ENCODE data around the gene LRGUK. TPM values are rescaled to one million over a fixed set of nuclear protein-coding genes. Genes with fewer than 3 reads are reported as not detected.

The LRGUK gene
- polyA plus RNA-seq, 5 donors, result 1.9 to 2.5 (median 2.2) TPM

DNA sequence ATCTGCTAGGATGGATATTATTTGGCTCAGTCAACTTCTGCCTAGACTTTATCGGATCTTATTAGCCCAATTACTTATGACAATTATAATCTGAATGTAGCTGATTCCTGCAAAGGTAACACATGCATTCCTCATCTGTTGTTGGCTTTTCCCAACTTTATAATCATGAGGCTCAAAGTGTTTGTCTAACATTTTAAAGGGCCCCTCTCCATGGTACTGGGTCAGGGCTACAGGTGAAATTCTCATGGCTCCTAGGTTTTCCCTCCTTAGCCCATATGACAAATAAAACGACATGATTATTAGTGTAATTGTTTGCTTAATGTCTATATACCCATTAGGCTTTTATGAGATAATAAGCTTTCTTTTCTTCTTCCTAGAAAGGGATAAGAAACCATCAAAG lies 4.2 kb upstream of the LRGUK start:
- DNase-seq, result no peak

GRCh38 chr7:134126146-134126545 lies 994 bp upstream of the LRGUK start:
- no peak for DNase-seq

DNA sequence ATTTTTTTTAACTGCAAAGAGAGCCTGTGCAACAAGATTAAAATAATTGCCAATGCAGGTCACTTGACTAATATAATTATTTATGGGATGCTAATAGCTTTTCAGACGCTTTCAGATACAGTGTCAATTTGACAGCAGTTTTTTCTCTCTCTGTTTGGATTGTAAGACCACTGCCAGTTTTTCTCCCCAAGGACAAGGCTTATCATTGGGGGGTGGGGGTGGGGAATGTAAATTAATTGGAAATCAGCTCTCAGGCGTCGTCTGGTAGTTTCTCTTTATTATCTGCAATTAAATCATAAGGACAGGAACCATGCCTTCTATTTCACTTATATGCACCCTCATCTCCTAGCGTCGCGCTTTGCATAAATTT lies 559 bp upstream of the LRGUK start:
- DNase-seq, result no peak

DNA sequence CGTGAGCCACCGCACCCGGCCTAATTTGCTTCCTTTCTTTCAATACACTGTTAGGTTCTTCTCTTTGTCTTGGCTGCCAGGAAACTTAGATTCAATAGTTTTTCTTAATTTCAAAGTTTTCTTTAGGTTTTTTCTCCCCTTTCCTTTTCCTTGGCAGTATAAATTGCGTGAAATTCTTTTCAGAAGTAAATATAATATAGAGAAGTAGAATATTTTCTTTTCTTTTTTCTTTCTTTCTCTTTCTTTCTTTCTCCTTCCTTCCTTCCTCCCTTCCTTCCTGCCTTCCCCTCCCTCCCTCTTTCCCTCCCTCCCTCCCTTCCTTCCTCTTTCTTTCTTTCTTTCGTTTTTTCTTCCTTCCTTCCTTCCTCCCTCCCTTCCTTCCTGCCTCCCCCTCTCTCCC lies 1.7 kb downstream of the LRGUK start:
- no peak for DNase-seq

GRCh38 chr7:134129856-134130523 lies 2.9 kb downstream of the LRGUK start:
- DNase-seq, result no peak

DNA sequence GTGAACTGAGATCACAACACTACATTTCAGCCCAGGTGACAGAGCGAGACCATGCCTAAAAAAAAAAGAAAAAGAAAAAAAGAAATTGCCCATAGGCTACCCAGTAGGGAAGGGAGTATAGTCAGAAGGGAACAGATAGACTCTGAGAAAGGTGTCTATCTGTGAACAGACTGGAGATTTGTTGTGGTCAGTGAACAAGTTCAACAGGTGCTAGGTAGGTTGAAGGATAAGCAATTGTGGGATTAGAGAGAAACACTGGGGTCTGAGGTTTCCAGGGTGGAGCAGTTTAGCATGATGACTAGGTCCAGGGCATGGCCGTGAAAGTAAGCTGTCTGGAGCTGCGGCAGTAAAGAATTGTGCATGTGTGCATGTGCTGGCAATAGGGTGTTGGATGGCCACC lies 6.9 kb downstream of the LRGUK start:
- no peak for DNase-seq

DNA sequence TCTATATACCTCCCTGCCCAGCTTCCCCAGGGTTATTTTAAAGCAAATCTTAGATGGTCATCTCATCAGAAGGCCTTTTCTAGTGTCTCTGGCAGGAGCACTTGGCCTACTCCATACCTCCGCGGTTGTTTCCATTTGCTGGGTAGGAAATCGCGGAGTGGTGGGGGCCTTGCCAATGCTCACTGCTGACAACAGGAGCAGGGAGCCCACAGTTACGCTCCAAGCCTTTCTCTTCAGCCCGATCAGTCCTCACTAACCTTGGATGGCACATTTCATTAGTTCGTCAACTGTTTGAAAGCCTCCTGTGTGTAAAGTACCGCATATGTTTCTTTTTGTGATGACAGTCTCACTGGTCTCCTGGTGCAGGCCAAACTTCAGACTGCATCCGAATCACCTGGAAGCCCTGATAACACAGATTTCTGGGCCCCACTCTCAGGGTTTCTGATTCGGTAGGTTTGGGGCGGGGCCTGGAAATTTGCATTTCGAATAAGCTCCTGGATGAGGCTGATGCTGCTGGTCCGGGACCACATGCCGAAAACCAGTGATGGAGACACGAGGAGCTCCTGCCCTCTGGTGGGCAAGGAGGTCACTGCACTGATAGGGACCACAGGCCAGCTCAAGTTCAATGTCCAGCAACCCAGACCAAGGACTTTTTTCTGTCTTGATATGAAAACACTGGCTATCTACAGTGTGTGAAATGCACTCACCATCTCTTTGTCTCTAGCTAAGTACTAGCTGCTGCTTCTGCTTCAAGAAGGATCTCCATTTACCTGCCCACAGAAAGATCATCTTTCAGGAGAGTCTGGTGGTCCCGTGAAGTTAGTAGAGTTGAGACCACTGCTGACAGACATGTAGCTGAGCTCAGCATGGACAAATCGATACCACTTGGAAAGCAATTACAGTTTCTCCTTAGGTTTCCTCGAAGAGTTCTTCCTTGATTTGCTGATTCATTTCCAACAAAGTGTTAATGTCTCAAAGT lies 14.0 kb downstream of the LRGUK start:
- peak in 1 of 2 donors; percentile 50 for DNase-seq

DNA sequence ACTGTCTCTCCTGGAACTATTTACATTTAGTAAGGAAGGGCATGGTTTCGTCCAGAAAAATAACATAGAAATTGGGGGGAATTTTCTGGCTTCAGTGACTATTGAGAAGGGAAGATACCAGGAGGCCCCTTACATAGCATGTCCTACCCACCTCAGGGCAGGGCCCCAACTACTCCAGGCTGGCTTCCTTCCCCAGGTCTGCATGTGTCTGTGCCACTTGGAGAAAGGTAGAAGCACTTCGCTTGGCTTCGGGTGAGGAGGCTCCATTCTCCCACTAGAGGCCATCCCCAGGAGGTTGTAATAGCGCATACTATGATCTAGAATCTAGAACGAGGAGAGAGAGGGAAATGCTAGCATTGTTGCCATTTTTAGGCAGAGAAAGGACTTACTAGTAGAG lies 14.7 kb downstream of the LRGUK start:
- DNase-seq, result no peak

- no peak for DNase-seq
Measured at GRCh38 chr7:134153493-134154136, 26.5 kb downstream of the LRGUK start.

DNA sequence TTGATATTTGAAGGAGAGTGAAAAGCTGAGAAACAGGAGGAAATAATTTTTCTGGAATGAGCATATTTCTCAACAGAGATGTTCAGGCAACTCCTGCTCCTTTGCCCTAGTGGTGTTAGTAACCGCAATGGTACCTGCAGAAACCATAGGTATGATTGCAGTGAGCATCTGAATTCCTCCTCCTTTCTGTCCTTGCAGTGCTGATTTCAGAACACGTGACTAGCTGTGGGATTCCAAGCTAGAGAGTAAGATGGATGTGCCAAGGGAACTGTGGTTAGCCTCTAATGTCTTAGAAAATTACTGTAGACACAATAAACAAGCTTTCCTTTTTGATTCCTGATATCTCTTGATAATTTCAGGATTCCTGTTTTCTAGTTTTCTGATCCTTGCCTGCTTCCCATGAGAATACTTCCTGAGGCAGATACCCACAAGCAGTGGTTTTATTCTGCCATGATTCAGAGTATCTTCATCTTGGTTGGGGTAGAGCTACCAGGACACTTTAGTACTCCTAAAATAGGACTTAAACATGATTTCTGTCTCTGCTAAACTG lies 27.5 kb downstream of the LRGUK start:
- DNase-seq, result no peak

DNA sequence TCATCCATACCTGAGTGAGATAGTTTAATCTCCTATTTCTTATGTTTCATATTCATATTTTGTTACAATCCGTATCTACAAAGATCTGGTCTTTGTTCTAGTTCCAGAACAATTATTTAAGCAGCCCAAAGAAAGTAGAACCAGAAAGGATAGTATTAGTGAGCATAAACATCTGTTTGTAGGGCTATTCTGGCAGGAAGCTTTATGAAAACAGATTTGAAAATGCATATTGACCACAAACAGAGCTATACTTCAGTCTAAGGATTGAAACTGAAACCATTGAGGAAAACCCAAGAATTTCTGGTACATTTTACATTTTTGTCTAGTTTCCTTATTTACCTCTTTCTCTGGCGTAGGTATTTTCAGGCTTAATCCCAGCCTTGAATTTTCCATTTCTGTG lies 28.1 kb downstream of the LRGUK start:
- no peak for DNase-seq

DNA sequence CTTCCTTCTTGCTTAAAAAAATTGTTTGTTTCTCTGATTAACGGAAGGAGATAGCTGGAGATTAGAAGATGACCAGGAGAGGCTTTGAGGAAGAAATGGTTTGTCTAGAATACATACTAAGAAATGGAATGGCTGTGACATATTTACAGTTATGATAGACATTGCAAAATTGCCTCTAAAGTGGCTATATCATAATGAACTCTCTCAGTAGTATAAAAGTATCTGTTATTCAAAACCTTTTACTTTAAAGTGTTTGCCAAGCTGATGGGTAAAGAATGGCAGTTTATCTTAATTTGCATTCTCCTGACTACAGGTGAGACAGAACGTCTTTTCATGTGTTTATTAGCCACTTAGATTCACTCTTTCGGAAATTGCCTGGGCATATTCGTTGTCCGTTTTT lies 28.7 kb downstream of the LRGUK start:
- DNase-seq, result no peak

- no peak for DNase-seq
Measured at GRCh38 chr7:134165252-134165651, 38.1 kb downstream of the LRGUK start.

GRCh38 chr7:134167250-134167649 lies 40.1 kb downstream of the LRGUK start:
- no peak for DNase-seq

DNA sequence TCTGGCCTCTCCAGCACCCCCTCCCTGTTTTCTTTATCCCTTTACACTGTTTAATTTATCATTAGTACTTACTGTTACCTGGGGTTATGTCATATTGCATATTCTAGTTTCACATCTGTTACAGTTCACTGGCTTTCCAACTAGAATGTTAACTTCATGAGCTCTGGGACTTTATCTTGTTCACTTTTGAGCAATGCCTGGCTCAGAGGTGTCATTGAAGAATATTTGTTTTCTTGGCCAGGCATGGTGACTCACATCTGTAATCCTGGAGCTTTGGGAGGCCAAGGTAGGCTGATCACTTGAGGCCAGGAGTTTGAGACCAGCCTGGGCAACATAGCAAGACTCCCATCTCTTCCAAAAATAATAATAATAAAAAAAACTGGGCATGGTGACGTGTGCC lies 40.7 kb downstream of the LRGUK start:
- no peak for DNase-seq

- no peak for DNase-seq
Measured at GRCh38 chr7:134174795-134175261, 47.7 kb downstream of the LRGUK start.

DNA sequence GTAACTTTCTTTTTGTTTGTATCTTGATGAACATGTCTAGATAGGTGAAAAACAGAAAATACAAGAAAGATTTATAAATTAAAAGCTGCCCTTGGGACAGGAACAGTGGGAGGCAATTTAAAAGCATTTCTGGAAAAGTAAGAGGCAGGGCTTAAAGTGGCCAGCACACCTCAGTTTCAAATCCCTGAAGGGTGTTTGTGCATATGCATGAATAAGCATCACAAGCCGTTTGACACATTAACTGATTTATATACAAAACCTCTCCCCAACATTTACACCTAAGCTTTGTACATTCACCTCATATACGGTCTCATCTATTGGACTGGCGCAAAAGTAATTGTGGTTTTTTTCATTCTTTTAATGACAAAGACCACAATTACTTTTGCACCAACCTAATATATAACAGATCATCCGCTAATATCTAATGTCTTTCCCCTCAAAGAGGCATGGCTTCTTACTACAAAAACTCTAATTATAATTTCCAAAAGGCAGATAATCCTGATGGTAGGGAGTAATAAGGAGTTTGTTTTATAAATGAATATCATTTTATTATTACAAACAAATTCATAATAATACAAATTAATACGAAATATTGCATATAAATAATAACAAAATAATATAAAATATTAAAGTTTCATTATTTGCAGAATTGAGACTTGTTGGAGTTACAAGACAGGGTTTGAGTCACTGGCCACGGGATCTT lies 48.3 kb downstream of the LRGUK start:
- no peak for DNase-seq

GRCh38 chr7:134176037-134176350 lies 48.9 kb downstream of the LRGUK start:
- DNase-seq, result no peak

DNA sequence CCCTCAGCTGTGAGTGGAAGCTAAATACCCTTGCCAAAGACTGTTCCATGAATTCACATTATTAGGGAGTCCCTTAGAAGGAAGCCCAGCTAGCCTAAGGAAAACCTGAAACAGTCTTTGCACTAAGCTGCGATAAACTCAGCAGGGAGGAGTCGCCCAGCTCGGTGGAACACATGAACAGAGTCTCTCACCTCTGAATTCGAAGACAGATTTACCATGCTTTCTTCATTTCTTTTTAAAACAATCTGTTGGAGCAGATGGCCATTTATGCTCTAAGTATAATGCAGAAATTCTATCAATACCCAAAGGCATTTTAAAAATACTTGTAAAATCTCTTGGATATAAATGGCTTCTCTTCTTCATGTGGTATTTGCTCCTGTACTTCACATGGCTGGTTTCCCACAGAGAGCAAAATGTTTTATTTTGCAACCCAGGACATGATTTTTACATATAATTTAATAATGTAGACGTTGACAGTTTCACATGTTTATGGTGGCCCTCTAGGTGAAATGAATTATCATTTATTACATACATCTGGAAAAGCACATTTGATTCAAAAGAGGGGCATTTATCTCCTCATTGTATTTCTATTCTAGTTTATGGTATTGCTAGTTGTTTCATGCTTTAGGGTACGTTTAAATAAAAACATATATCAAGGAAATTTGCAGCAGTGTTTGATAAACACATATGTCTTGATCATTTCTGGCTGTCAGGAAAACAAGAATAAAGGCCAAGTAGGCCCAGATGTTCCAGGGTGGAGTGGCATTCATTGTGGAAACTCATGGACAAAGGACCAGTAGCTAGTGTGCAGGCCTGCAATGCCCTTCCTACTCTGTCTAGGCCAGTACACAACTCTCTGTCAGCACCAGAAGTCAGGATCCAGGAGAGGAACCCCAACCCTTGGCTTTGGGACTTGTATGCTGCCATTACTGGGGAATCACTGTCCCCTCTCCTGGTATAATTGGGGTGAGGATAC lies 52.2 kb downstream of the LRGUK start:
- DNase-seq, result no peak

DNA sequence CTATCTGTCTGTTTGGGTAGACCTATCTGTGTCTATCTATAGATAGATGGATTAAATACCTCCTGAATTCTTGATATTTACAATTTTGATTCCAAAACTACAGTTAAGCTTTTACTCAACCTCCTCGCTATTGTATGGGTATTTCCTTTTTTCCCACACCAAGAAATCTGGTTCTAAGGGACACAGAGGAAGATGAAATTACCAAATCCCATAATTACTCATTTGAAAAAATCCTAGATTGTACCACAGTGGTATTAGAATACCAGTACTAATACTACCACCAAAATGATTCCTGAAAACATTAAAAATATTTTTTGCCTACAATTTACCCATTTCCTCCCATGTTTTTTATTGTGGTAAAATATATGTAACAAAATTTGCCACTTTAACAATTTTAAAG lies 53.2 kb downstream of the LRGUK start:
- DNase-seq, result no peak

GRCh38 chr7:134182078-134182477 lies 54.9 kb downstream of the LRGUK start:
- DNase-seq, result no peak
